GM12878 (cell line): Measurements from ENCODE around the gene CMSS1. TPM values are rescaled to one million over a fixed set of nuclear protein-coding genes. Genes with fewer than 3 reads are reported as not detected.

Experiments used
- ATAC-seq: fragments of 200-7000 bp; cut with Tn5 transposase; 3 replicates; pipeline ENCODE4 v1.9.1; 2020; ENCODE audit warnings: mild to moderate bottlenecking, moderate library complexity
- BruUV-seq: library from RNA; stranded (reverse); fragments of 400-500 nt; replicated peaks from 2 replicates; lab custom pipeline; 2021; lab: Mats Ljungman, UMichigan
- CTCF ChIA-PET: fragments of 300-600 bp; sonication (Branson Sonifier 250); formaldehyde crosslinking; extraction: SDS; loops from one replicate; lab custom pipeline; 2021; ENCODE audit warnings: inconsistent platforms; lab: Yijun Ruan, JAX
- POLR2A ChIA-PET: fragments of 350-600 bp; formaldehyde crosslinking; extraction: SDS; loops from one replicate; lab custom pipeline; 2021; ENCODE audit warnings: inconsistent platforms; lab: Charles Lee
- RAD21 ChIA-PET: fragments of 300-600 bp; sonication (Branson Sonifier 250); formaldehyde crosslinking; loops from one replicate; lab custom pipeline; 2023; ENCODE audit warnings: antibody characterized with exemption; ENCODE audit not compliant: unreplicated experiment; lab: Charles Lee
- SMC1A ChIA-PET: fragments of 300-600 bp; sonication (Branson Sonifier 250); formaldehyde crosslinking; loops from one replicate; lab custom pipeline; 2023; ENCODE audit not compliant: unreplicated experiment, uncharacterized antibody; lab: Charles Lee
- DNase-seq: peaks from one replicate; pipeline ENCODE4 v3.0.0-alpha.2; 2011; ENCODE audit warnings: low read depth, low spot score
- FAIRE-seq: peaks from 3 replicates; lab custom pipeline; 2011; peaks lifted over from hg19 to GRCh38; lab: Jason Lieb, UNC
- H2AFZ ChIP-seq: 2 replicates; pipeline ENCODE4 v1.6.0; 2011; ENCODE audit warnings: low read depth, low read length, control low read depth; ENCODE audit not compliant: control insufficient read depth
- H3K27ac ChIP-seq: 2 replicates; pipeline ENCODE4 v1.5.1; 2011; ENCODE audit warnings: control low read depth; ENCODE audit not compliant: control insufficient read depth, insufficient read depth
- H3K27me3 ChIP-seq, 2 experiments: replicated peaks in 1 of 2; 2 replicates each; pipeline versions ENCODE4 v1.6.0 to v1.6.1; 2011; ENCODE audit warnings: low read length in 1 of 2; ENCODE audit not compliant: control insufficient read depth in 2 of 2, insufficient read depth in 2 of 2
- H3K36me3 ChIP-seq, 2 experiments: 2 replicates each; pipeline ENCODE4 v1.5.1; 2011; ENCODE audit warnings: low read length in 1 of 2; ENCODE audit not compliant: control insufficient read depth in 2 of 2, insufficient read depth in 2 of 2
- H3K4me1 ChIP-seq: 2 replicates; pipeline ENCODE4 v1.6.1; 2011; ENCODE audit warnings: mild to moderate bottlenecking, low read length, moderate library complexity, mixed read lengths; ENCODE audit not compliant: control insufficient read depth, insufficient read depth
- H3K4me2 ChIP-seq: 2 replicates; pipeline ENCODE4 v1.6.0; 2011; ENCODE audit warnings: control low read depth; ENCODE audit not compliant: control insufficient read depth, insufficient read depth
- H3K4me3 ChIP-seq: fragments of 200-600 bp; sonication (generic); 2 replicates; pipeline ENCODE4 v1.5.1; 2016
- H3K79me2 ChIP-seq: 2 replicates; pipeline ENCODE4 v1.6.0; 2011; ENCODE audit warnings: low read length; ENCODE audit not compliant: control insufficient read depth, insufficient read depth
- H3K9ac ChIP-seq: 2 replicates; pipeline ENCODE4 v1.8.0; 2011; ENCODE audit warnings: low read length, control low read depth, mixed read lengths; ENCODE audit not compliant: control insufficient read depth, insufficient read depth
- H3K9me3 ChIP-seq: replicated peaks from 3 replicates; pipeline ENCODE4 v1.5.1; 2011; ENCODE audit warnings: mild to moderate bottlenecking, low read length; ENCODE audit not compliant: control insufficient read depth, insufficient read depth
- H4K20me1 ChIP-seq: 2 replicates; pipeline ENCODE4 v1.6.0; 2011; ENCODE audit not compliant: control insufficient read depth, insufficient read depth
- ASH2L ChIP-seq: fragments of 300-600, 200-600 bp; sonication (generic); IDR thresholded peaks from 2 replicates; pipeline ENCODE4 v1.6.1; 2017; ENCODE audit warnings: low read depth, mild to moderate bottlenecking, borderline replicate concordance
- ATF7 ChIP-seq: fragments of 450-650 bp; IDR thresholded peaks from 2 replicates; pipeline ENCODE4 v1.6.1; 2016; ENCODE audit warnings: low read depth, mild to moderate bottlenecking
- BCL11A ChIP-seq: IDR thresholded peaks from 2 replicates; pipeline ENCODE4 v1.6.1; 2011; ENCODE audit warnings: low read depth, low read length
- BHLHE40 ChIP-seq, 2 experiments: fragments of 450-650 bp in 1 of 2; IDR thresholded peaks; 2 replicates each; pipeline ENCODE4 v1.6.1; 2011 to 2017; ENCODE audit warnings: low read depth in 2 of 2, borderline replicate concordance in 1 of 2, improper control_type of control experiment in 1 of 2, low read length in 1 of 2, mild to moderate bottlenecking in 1 of 2
- CHD1 ChIP-seq: IDR thresholded peaks from 2 replicates; pipeline ENCODE4 v1.6.1; 2012; ENCODE audit warnings: low read depth, low read length, improper control_type of control experiment
- HDAC2 ChIP-seq: fragments of 200-600 bp; sonication (generic); IDR thresholded peaks from 2 replicates; pipeline ENCODE4 v1.6.1; 2017
- IKZF1 ChIP-seq: fragments of 450-650 bp; conservative IDR thresholded peaks from 2 replicates; pipeline ENCODE4 v1.6.1; 2017; ENCODE audit warnings: antibody characterized with exemption, mild to moderate bottlenecking
- IRF4 ChIP-seq: IDR thresholded peaks from 2 replicates; pipeline ENCODE4 v1.6.1; 2011; ENCODE audit warnings: low read depth, low read length
- JUNB ChIP-seq: IDR thresholded peaks from 2 replicates; pipeline ENCODE4 v1.6.1; 2016; ENCODE audit warnings: antibody characterized with exemption, mild to moderate bottlenecking
- MEF2A ChIP-seq: IDR thresholded peaks from 2 replicates; pipeline ENCODE4 v1.6.1; 2011; ENCODE audit warnings: low read depth, mild to moderate bottlenecking, low read length, moderate library complexity; ENCODE audit not compliant: insufficient read depth
- NR2C2 ChIP-seq: IDR thresholded peaks from 2 replicates; pipeline ENCODE4 v1.6.1; 2011; ENCODE audit warnings: borderline replicate concordance, low read depth; ENCODE audit not compliant: control insufficient read depth, insufficient read length
- PAX5 ChIP-seq: IDR thresholded peaks from 2 replicates; pipeline ENCODE4 v1.6.1; 2011; ENCODE audit warnings: low read depth, low read length, borderline replicate concordance
- POLR2AphosphoS2 ChIP-seq: IDR thresholded peaks from 2 replicates; pipeline ENCODE4 v1.6.1; 2011; ENCODE audit warnings: low read depth, mild to moderate bottlenecking, low read length, improper control_type of control experiment, moderate library complexity
- RAD21 ChIP-seq: IDR thresholded peaks from 2 replicates; pipeline ENCODE4 v1.6.1; 2011; ENCODE audit warnings: mild to moderate bottlenecking, low read depth, low read length, moderate library complexity; ENCODE audit not compliant: insufficient read depth
- RBBP5 ChIP-seq: fragments of 200-600 bp; sonication (generic); conservative IDR thresholded peaks from 2 replicates; pipeline ENCODE4 v1.6.1; 2016
- SMAD1 ChIP-seq: fragments of 450-650 bp; IDR thresholded peaks from 2 replicates; pipeline ENCODE4 v1.6.1; 2018; ENCODE audit warnings: mild to moderate bottlenecking, low read depth; ENCODE audit not compliant: partially characterized antibody
- STAT3 ChIP-seq: IDR thresholded peaks from 2 replicates; pipeline ENCODE4 v1.6.1; 2011; ENCODE audit warnings: low read depth, low read length, improper control_type of control experiment
- TCF12 ChIP-seq: IDR thresholded peaks from 2 replicates; pipeline ENCODE4 v1.6.1; 2011; ENCODE audit warnings: low read depth, mild to moderate bottlenecking, low read length
- WGBS: methylation state at CpG from one replicate; pipeline ENCODE4 v1.1.6; 2016; ENCODE audit warnings: low lambda C conversion rate; ENCODE audit not compliant: insufficient replicate concordance, insufficient coverage; ENCODE audit errors: missing lambda C conversion rate; 5-methylcytosine and 5-hydroxymethylcytosine counted together
- in situ Hi-C: fragments of 300-500 bp; cut with MboI; formaldehyde crosslinking; loops from 9 replicates; pipeline ENCODE4 v1.14.3; 2018; ENCODE audit warnings: mixed read lengths
- intact Hi-C: fragments of 100-400 bp; cut with micrococcal nuclease; formaldehyde crosslinking; loops from one replicate; pipeline ENCODE4 v1.14.2; 2022; ENCODE audit not compliant: unreplicated experiment
- polyA plus RNA-seq, 11 experiments: library from polyadenylated mRNA; depleted of rRNA in 4 of 11; unstranded in 6 of 11; stranded (reverse) in 5 of 11; fragments of >200 nt; fragmentation: Nextera tagmentation in 4 of 11; fragmentation: Illumina TruSeq in 1 of 11; extraction: Ambion mirVana in 4 of 11; extraction: Trizol in 1 of 11; gene quantifications; 1 replicate in 1 of 11; 2 replicates in 10 of 11; pipeline versions ENCODE4 v1.2.1 to v1.2.3, GENCODE V29; 2011 to 2016; ENCODE audit warnings: inconsistent platforms in 2 of 11, missing spikeins in 2 of 11, low read depth in 1 of 11
- total RNA-seq, 4 experiments: library from RNA; depleted of rRNA in 3 of 4; stranded (reverse); fragments of >200 nt in 3 of 4; fragmentation: Illumina TruSeq in 1 of 4; extraction: Trizol in 1 of 4; gene quantifications; 2 replicates each; pipeline versions ENCODE4 v1.2.1 to v1.2.3, GENCODE V29; 2013 to 2021

CMSS1 gene
- total and polyA plus RNA-seq, 10 of the 15 experiments (the other 5 are each of a cell fraction or from before 2014, with no cell fraction given) = 31.0 to 118 (median 70.1) TPM

DNA sequence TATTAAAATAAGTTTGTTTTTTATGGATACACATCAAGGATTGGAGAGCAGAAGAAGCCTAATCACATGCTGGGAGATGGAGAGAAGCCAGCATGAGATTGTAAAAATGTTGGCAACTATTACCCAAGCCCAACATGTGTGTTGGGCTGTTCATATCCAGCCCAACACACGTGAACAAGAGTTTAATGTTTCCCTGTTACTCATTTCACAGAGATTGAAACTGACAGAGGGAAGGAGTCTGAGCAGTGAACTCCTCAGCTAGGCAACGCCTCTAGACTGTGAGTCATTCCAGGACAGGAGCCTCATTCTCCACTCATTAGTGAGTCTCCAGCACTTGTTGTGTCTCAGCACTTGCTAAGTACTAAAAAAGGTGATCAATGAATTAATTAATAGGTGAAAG lies 43.2 kb upstream of the CMSS1 start:
- in situ Hi-C loops (loop anchor here (25.0 kb wide), 1 partner anchor 1162 kb away; no protein-coding TSS in a partner anchor), intact Hi-C loops (no loop called here)
- H3K4me3 ChIP-seq = no peak overlapping the region
- no peaks in the 10 kb centered on the region for H4K20me1 ChIP-seq
- FAIRE-seq (peak; percentile 74), ATAC-seq (peak; percentile 82), DNase-seq (peak; percentile 28)
- H3K9me3 ChIP-seq = no peaks in the 10 kb centered on the region
- TF ChIP-seq MEF2A (no peak), HDAC2 (no peak), IKZF1 (no peak), CHD1 (no peak), ATF7 (no peak), NR2C2 (no peak), IRF4 (0 out of 2 replicates have a peak, but pooled peaks have one; percentile 49), SMAD1 (no peak), TCF12 (no peak), STAT3 (no peak), RBBP5 (no peak), BCL11A (0 out of 2 replicates have a peak, but pooled peaks have one; percentile 35), RAD21 (no peak), POLR2AphosphoS2 (no peak), JUNB (peak; percentile 55), PAX5 (no peak), BHLHE40 (IDR thresholded peaks at IDR 0.05; ENCODE audit: borderline replicate concordance in 1 of 2, low read depth in 2 of 2, low read length in 1 of 2) (peak in 1 of 2 experiments; percentile 25; a peak in 1 of 4 replicates), ASH2L (no peak)
- CTCF ChIA-PET = no interaction called here
- H3K27ac ChIP-seq = no peak overlapping the region
- H3K4me1 ChIP-seq = no peaks in the 10 kb centered on the region
- no peaks in the 10 kb centered on the region for H3K79me2 ChIP-seq
- no peaks in the 10 kb centered on the region; a peak in 1 of 4 replicates for H3K27me3 ChIP-seq
- no peak overlapping the region for H2AFZ ChIP-seq
- no peak overlapping the region for H3K9ac ChIP-seq
- SMC1A ChIA-PET = interaction anchor here (0.9 kb wide), 1 partner anchor 9 kb away, joined by 3 read pairs; no protein-coding TSS in a partner anchor
- RAD21 ChIA-PET = no interaction called here
- 3% methylated on average over 2 of the region's 2 CpGs for WGBS
- BruUV-seq = no TSS peak
- no peak overlapping the region for H3K4me2 ChIP-seq
- POLR2A ChIA-PET = no interaction called here
- no peaks in the 10 kb centered on the region for H3K36me3 ChIP-seq
